IPS DF 4.7 (cell line): Measurements from ENCODE around the gene SLC15A4.
"Not testable (repeated sequence)": the region's sequence is repeated elsewhere in the genome, so short reads cannot be mapped to it uniquely, and the experiment has no call there.

Source experiments
- DNase-seq: peaks from one replicate; pipeline ENCODE4 v3.0.0-alpha.2; 2013; ENCODE audit warnings: low spot score; ENCODE audit errors: extremely low read depth

SLC15A4 gene

DNA sequence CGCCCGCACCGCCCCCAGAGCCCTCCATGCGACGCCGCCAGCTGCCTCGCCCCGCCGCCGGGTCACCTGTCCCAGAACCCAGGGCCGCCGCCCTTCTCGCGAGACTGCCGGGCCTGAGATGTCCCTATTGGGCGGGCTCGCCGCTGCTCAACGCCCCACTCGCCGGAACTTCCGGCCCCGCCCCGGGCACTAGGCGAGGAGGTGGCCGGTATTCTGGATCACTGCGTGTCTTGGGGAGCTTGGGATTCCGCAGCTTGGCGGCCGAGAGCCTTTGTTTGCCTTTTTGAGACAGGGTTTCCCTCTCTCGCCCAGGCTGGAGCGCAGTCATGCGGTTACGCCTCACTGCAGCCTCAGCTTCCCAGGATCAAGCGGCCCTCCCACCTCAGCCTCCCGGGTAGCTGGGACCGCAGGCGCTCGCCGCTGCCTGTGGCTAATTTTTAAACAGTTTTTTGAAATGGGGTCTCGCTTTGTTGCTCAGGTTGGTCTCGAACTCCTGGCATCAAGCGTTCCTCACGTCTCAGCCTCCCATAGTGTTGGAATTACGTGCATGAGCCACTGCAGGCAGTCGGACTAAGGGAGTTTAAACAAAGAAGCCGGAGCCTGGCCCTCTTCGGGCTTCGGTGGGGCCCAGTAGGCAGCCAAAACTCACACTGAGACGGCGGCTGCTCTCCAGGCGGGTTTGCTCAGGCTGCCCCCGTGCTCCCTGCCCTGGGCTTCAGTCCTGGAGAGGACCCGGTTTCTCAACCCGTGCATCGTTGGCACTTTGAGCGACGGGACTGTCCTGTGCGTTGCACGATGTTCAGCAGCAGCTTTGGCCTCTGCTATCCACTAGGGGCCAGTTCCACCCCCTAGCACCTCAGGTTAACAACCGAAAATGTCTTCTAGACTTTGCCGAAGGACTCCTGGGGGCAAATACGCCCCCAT, at the start of gene SLC15A4:
SLC15A4 (minus strand) TSS at position 43 of the 924 bp plus-strand sequence; CDS start at position 28, 15 bp downstream.
- DNase-seq, result peak; percentile 69

DNA sequence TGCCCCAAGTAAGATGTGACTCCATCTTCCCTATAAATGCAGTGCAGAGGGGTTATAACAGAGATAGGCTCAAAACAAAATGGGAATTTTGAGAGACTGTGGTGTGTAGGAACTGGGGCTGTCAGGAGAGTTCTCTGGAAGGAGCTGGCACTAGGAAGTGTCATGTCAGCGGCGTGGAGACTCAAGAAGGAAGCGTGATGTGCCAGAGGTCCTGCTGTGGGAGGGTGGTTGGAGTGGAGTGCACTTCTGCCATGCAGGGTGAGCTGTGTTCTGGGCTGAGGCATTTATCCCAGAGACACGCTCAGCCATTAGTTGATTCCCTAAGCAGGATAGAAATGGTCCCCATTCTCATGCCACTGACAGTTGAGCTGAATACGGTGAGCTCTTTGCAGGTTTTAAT, 48.5 kb upstream of the SLC15A4 start:
- DNase-seq, result no peak

DNA sequence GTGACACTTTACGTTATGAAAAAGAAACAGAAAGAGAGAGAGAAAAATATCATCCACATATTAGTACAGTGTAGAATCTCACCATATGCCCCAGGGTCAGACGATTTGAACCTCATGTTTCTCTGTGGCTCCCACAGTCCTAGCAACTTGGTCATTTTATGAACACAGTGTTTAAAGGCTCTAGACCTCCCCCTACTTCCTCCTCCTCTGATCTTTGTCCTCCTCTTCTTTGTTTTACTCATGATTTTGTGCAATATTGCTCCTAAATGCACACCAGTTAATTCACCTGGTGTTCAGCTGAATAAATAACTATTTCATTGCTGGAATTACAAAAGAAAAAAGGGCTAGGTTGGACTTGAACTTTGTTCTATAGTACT, 47.7 kb upstream of the SLC15A4 start:
- DNase-seq, result no peak

DNA sequence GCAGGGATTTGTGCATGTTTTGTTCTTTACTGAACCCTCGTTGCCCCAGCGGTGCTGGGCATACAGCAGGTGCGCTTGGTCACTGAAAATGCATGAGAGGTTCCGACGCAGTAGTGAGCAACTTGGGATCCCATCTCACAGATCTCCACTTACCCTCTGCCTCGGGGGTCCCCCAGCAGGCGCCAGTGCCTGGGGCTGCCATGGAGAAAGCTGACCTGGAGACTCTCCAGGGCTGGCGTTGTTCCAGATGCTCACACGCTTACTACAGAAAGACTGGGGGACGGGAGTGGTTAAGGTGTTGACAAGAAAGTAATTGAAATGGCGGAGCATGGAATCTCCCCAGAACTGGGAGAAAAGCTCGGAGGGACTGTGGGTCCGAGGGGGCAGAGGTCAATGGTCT, 43.7 kb upstream of the SLC15A4 start:
- no peak for DNase-seq

DNA sequence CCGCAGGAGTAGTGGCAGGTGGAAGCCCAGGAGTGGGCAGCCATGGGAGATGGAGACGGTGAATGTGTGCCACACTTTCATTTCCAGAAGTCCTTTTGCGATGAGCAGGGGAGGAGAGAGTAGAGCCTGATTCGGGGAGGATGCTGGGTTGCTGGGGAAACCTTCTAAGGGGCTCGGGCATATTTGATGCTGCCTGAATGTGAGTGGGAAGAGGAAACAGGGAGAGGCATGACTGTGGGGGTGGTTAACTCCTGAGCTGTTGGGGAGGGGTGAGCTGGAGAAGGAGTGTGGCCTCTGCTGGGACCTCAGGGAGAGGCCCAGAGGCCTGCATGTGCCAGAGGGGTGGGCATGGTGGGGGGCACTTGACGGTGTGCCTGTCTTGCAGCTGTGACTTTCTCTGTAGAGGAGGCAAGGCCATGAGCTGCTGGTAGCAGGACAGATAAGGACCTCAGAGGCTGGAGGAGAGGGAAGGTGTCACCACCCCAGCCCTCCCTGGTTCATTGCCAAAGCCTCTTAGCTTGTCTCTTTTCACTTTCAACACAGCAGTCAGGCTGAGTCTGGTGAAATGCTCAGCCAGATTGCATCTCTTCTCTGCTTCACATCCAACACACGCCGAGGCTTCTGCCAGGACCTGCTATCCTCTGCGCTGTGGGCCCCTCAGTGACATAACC, 40.9 kb upstream of the SLC15A4 start:
- no peak for DNase-seq

DNA sequence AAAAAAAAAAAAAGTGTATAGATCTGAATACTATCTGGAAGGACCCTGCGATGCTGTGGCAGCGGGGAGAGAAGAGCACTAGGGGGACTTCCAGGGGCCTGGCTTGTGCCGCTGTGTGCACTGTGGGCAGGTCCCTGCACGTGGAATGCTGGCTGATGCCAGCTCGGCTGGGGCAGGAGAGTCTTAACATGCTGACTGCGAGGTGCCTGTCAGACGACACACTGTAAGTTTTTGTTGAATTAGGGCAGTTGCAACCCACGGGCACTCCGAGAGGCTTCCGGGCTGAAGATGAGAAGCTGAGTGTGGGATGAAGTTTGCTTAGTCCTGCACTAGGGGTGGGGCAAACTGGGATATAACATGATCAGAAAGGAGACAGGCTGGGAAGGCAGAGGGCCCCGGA, 40.2 kb upstream of the SLC15A4 start:
- no peak for DNase-seq

DNA sequence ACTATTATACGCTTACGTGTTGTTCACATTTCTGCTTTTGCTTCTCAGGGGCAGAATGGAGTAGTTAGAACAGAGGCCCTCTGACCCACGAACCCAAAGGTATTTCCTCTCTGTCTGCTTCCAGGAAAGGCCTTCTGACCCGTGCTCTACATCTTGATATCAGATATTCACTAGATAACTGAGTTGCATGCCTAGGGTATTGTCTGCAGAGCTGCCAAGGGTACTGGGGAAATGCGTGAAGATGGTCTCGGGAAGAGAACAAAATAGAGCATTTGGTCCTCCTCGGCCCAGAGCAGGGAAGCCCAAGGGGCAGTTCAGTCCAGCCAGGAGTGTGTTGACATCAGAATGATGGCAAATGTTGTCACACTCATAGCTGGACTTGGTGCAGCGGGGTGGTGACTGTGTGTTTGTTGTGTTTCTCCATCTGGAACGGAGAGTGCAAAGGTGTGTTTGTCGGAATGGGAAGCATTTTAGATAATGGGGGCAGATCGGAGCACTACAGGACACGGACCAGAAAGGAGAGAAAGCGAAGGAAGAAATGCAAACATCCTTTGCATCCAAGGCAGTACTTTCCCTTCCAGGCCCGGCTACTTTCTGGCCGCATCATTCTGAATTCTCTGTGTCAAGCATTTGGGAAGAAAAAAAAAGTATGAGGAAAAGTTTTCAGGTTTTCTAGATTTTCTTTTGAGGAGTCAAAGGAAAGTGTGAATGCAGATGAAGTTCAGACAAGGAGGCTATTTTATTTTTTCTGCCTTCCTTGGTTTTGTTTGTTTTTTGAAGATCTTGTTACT, 37.7 kb upstream of the SLC15A4 start:
- DNase-seq, result no peak

DNA sequence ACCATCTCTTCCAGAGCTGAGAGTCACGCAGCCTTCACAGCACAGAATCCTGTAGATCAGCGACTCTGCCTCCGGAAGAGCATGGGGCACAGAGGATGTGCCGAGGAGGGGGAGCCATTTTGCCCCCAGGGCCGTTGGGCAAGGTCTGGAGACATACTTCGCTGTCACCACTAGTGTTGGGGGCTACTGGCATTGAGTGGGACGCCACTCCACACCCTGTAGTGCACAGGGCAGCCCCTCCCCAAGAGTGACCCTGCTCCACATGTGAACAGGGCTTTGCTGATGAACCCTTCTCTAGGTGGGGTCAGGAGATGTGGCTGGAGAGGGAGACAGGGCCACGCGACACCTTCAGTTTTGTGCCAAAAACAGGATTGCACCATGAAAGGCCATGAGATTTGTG, 35.6 kb upstream of the SLC15A4 start:
- DNase-seq, result no peak

DNA sequence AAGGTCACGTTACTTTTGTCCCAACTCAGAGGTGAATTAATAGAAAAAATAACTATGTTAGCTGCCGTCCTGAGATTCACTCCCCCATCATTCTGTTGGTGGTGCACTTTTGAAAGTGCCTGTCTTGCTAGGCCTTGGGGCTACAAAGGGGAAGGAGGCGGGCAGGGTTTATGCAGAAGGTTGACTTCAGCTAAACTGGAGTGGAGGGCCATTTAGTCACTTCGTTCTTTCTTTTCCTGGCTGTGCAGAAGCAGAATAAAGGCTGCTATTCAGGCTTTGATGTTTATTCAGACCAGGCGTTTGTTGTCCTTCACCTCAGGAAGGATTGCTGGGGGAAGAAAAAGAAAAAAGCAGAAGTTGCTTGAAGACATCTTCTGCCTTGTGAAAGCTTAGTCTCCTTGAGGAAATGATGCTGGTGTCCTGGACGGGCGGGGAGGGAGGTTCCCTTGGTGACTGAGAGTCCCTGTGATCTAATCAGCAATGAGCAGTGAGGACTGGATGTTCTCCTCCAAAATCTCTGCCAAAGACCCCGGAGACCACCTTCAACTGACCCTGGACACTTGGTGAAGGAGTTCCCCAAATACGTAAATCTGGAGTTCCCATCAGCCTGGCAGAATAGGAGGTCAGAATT, 33.5 kb upstream of the SLC15A4 start:
- DNase-seq, result no peak

DNA sequence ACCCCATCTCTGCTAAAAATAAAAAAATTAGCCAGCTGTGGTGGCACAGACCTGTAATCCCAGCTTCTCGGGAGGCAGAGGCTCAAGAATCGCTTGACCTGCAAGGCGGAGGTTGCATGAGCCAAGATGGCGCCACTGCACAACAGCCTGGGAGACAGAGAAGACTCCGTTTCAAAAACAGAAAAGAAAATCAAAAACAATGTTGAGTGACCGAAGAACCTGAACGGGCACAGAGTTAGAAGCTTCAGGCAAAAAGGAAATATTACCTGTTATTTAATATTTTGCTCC, 33.0 kb upstream of the SLC15A4 start:
- no peak for DNase-seq

DNA sequence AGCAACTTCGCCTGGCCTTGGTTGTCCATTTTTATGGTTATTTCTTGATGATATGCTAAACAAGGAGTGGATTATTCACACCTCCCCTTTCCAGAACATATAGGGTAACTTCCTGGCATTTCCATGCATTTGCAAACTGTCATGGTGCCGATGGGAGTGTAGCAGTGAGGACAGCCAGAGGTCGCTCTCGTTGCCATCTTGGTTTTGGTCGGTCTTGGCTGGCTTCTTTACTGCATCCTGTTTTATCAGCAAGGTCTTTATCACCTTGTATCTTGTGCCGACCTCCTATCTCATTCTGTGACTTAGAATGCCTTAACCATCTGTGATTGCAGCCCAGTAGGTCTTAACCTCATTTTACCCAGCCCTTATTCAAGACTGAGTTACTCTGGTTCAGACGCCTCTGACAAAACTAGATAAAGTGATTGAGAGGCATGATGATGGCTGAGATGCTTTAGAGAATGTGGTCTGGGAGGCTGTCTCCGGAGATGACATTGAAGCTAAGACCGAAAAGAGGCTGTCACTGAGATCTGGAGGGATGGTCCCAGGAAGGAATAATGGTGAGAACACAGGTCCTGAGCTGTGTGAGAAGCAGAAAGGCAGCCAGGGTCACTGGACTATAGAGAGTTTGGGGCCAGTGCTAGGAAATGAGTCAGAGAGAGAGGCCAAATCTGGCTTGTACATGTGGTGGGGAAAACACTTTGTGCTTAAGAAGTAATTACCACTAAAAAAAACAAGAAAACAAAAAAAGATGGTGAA, 32.5 kb upstream of the SLC15A4 start:
- no peak for DNase-seq

DNA sequence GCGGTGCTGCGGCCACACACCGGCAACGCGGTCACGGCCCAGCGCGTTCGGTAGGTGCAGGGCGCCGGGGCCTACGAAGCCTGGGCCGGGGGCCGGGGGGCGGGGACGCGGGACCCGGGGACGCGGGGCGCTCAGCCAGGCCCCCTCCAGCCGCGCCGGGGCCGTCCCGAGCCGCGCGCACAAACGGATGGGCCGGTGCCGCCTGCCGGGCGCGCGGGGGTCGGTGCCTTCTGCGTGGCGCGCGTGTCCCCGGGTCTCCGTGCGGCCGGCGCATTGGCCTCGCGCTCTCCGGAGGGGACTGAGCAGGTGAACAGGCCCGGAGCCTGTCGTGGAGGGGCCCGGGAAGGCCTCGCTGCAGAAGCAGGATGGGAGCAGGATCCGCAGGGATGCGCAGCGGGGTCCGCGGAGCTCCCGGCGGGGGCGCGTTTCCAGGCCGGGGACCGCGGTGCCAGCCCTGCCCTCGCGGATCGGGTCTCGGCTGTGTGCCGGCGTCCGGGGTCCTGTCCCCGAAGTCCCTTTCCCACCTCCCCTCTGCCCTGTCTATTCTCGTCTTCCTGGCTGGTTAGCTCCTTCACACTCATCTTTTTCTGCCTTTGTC, 29.9 kb upstream of the SLC15A4 start:
- no peak for DNase-seq

DNA sequence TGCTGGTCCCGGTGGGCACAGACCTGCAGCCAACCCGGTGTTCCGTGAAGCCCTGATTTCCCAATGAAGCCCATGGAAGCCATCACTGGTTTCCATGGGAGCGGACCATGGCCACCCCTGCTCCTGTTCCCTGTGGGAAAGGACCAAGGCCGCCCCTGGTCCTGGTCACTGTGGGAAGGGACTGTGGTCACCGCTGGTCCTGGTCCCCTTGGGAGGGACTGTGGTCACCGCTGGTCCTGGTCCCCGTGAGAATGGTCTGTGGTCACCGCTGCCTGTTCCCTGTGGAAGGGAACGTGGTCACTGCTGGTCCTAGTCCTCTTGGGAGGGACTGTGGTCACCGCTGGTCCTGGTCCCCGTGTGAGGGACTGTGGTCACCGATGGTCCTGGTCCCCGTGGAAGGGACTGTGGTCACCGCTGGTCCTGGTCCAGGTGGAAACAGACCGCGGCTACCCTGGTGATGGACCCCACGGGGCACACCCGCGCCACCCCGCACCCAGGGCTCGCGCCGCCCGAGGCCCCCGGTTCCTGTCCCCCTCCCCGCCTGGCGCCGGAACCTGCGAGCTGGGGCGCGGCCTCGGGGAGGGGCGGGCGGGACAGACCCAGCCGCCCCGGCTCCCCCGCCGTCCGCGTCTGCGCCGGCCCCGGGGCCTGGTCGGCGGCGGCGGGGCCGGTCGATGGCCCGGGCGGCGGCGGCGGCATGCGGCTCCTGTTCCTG, 29.3 kb upstream of the SLC15A4 start, which contains the start of gene GLT1D1:
GLT1D1 (plus strand) TSS at position 594 of the 715 bp plus-strand sequence; CDS start at position 698, 104 bp downstream.
- no peak for DNase-seq

DNA sequence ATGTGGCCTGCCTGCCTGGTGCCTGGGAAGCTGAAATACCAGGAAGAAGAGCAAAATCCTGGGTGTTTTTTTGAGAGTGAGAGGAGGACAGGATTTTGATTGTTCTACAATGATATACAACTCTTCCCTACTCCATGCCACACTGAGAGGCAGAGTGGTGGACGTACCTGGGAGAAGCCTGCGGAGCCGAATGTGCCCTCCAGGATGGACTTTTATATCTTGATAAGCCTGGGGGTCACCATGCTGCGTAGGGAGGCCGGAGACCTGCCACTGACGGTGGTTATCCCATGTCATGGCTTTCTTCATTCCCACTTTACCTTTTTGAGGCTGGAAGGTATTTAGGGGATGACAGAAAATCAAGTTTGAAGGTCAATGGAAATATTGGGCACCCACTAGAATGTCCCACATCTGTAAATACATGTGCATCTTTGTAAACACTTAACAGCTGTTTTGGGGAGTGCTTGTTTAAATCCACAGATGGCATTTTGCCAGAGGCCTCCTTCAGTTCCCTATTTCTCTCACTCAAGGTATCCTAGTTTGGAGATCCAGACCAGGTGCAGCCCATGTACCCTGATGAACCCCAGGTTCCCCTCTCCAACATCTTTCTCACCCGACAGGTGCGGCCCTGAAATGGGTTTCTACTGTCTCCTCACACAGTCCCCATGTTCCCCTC, 28.4 kb upstream of the SLC15A4 start:
- no peak for DNase-seq

DNA sequence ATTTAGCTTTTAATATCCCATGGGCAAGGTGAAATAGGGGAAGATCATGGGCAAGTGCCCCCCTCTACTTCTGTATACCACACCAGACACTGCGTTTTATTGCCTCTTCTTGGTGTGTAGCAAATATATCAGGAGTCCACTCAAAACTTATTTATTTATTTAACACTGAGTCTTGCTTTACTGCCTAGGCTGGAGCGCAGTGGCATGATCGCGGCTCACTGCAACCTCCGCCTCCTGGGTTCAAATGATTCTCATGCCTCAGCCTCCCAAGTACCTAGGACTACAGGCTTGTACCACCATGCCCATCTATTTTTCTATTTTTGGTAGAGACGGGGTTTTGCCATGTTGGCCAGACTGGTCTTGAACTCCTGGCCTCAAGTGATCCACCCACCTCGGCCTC, 27.7 kb upstream of the SLC15A4 start:
- DNase-seq, result not testable (repeated sequence)

DNA sequence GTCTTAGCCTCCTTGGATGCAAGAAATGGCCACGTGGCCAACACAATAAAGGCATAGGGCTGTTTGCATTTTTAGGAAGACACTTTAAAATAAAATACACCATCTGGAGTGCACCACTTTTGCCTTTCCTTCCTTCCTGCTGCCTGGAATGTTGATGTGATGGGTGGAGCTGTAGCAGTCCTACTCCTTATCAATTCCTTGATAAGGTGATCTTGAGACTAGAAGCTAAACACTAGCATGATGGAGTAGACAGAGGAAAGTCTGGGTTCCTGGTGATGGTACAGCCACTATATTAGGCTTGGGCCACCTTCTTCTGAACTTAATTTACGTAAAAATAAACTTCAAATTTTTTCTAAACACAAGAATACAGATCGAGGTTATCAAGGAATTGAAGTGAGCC, 26.6 kb upstream of the SLC15A4 start:
- no peak for DNase-seq

DNA sequence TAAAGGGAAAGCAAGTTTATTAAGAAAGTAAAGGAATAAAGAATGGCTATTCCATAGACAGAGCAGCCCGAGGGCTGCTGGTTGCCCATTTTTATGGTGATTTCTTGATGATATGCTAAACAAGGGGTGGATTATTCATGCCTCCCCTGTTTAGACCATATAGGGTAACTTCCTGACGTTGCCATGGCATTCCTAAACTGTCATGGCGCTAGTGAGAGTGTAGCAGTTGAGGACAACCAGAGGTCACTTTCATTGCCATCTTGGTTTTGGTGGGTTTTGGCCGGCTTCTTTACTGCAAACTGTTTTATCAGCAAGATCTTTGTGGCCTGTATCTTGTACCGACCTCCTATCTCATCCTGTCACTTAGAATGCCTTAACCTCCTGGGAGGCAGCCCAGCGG, 26.0 kb upstream of the SLC15A4 start:
- DNase-seq, result not testable (repeated sequence)

DNA sequence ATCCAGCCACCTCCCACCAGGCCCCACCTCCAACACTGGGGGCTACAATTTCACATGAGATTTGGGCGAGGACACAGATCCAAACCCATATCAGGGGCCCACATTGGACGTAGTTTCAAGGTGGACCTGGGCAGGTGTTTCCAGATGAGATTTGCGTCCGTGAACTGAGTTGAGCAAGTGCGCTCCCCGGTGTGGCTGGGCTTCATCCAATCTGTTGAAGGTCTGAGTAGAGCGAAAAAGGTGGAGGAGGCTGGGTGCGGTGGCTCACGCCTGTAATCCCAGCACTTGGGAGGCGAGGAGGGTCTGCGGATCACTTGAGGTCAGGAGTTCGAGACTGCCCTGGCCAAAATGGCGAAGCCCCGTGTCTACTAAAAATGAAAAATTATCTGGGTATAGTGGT, 24.6 kb upstream of the SLC15A4 start:
- no peak for DNase-seq

DNA sequence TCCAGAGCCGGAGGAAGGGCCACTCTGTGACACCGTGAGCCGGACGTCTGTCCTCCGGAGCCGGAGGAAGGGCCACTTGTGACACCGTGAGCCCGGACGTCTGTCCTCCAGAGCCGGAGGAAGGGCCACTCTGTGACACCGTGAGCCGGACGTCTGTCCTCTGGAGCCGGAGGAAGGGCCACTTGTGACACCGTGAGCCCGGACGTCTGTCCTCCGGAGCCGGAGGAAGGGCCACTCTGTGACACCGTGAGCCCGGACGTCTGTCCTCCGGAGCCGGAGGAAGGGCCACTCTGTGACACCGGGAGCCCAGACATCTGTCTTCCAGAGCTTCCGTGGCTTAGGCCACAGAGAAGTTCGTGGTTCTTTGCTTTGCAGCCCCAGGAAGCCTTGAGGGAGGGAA, 22.9 kb upstream of the SLC15A4 start:
- DNase-seq, result not testable (repeated sequence)
